H1 (cell line): ENCODE results near the gene MDC1. TPM values are rescaled to one million over a fixed set of nuclear protein-coding genes. Genes with fewer than 3 reads are reported as not detected.
A peak's percentile ranks its signal among the peaks of the same experiment; 100 is the strongest.
"Not testable (repeated sequence)": the region's sequence is repeated elsewhere in the genome, so short reads cannot be mapped to it uniquely, and the experiment has no call there.

ENCODE experiments used
- CTCF ChIA-PET: fragments of 300-600 bp; sonication (Branson Sonifier 250); formaldehyde crosslinking; loops from one replicate; lab custom pipeline; 2021; ENCODE audit not compliant: partially characterized antibody; lab: Charles Lee
- POLR2A ChIA-PET: fragments of 300-600 bp; sonication (Branson Sonifier 250); formaldehyde crosslinking; loops from one replicate; lab custom pipeline; 2021; ENCODE audit warnings: inconsistent platforms; ENCODE audit not compliant: partially characterized antibody; lab: Charles Lee
- DNase-seq, 2 experiments: peaks; one replicate each; pipeline versions ENCODE4 v3.0.0 to v3.0.0-alpha.2; 2010 to 2022; ENCODE audit warnings: low spot score in 2 of 2, low read depth in 1 of 2, mixed read lengths in 1 of 2
- FAIRE-seq: peaks from 2 replicates; lab custom pipeline; 2011; peaks lifted over from hg19 to GRCh38; lab: Jason Lieb, UNC
- H2AFZ ChIP-seq: 2 replicates; pipeline ENCODE4 v1.8.1; 2012; ENCODE audit warnings: low read length, inconsistent platforms
- H2AK5ac ChIP-seq: 2 replicates; pipeline ENCODE4 v1.6.1; 2013; ENCODE audit warnings: low read depth, low read length
- H2BK120ac ChIP-seq: replicated peaks from 2 replicates; pipeline ENCODE3; 2013; ENCODE audit warnings: low read depth, low read length, inconsistent platforms
- H2BK12ac ChIP-seq: 2 replicates; pipeline ENCODE4 v1.6.1; 2013; ENCODE audit warnings: low read depth, low read length
- H2BK15ac ChIP-seq: 2 replicates; pipeline ENCODE4 v1.6.1; 2013; ENCODE audit warnings: low read length
- H2BK20ac ChIP-seq: 2 replicates; pipeline ENCODE4 v1.6.1; 2013; ENCODE audit warnings: low read length
- H2BK5ac ChIP-seq: 2 replicates; pipeline ENCODE4 v1.6.1; 2013; ENCODE audit warnings: low read depth, low read length
- H3K14ac ChIP-seq: 2 replicates; pipeline ENCODE4 v1.6.1; 2013; ENCODE audit warnings: inconsistent platforms; ENCODE audit not compliant: insufficient read length
- H3K18ac ChIP-seq: 2 replicates; pipeline ENCODE4 v1.6.1; 2013; ENCODE audit warnings: low read length; ENCODE audit errors: extremely low read depth
- H3K23ac ChIP-seq: 2 replicates; pipeline ENCODE4 v1.6.1; 2013; ENCODE audit warnings: inconsistent platforms; ENCODE audit not compliant: insufficient read length
- H3K23me2 ChIP-seq: 2 replicates; pipeline ENCODE4 v1.6.1; 2013; ENCODE audit warnings: low read depth, low read length
- H3K27ac ChIP-seq: 2 replicates; pipeline ENCODE4 v1.6.1; 2011; ENCODE audit warnings: low read depth, low read length, inconsistent platforms
- H3K27me3 ChIP-seq, 4 experiments: replicated peaks in 1 of 4; 1 replicate in 1 of 4; 2 replicates in 3 of 4; pipeline versions ENCODE4 v1.6.1 to v1.8.1; 2011 to 2013; ENCODE audit warnings: low read length in 3 of 4, mild to moderate bottlenecking in 3 of 4, inconsistent platforms in 2 of 4, mixed read lengths in 2 of 4, moderate library complexity in 1 of 4; ENCODE audit not compliant: control insufficient read depth in 3 of 4, insufficient read depth in 3 of 4; ENCODE audit errors: extremely low read depth in 1 of 4
- H3K36me3 ChIP-seq, 4 experiments: 2 replicates each; pipeline versions ENCODE4 v1.6.1 to v1.8.1; 2011 to 2013; ENCODE audit warnings: mild to moderate bottlenecking in 4 of 4, low read length in 3 of 4, moderate library complexity in 2 of 4, control low read depth in 1 of 4, inconsistent platforms in 1 of 4; ENCODE audit not compliant: insufficient read depth in 4 of 4, control insufficient read depth in 2 of 4
- H3K4ac ChIP-seq: replicated peaks from 2 replicates; pipeline ENCODE3; 2013; ENCODE audit warnings: low read length, low read depth, mixed read lengths, inconsistent platforms; ENCODE audit not compliant: insufficient read length
- H3K4me1 ChIP-seq, 4 experiments: replicated peaks in 1 of 4; 1 replicate in 1 of 4; 2 replicates in 3 of 4; pipeline versions ENCODE4 v1.6.1 to v1.8.1; 2011 to 2013; ENCODE audit warnings: low read length in 3 of 4, inconsistent platforms in 2 of 4, mixed read lengths in 1 of 4; ENCODE audit not compliant: insufficient read depth in 4 of 4, control insufficient read depth in 3 of 4
- H3K4me2 ChIP-seq, 2 experiments: 2 replicates each; pipeline versions ENCODE4 v1.6.1 to v1.8.1; 2011 to 2013; ENCODE audit warnings: low read depth in 2 of 2, low read length in 2 of 2, control low read depth in 1 of 2, inconsistent platforms in 1 of 2, mild to moderate bottlenecking in 1 of 2; ENCODE audit not compliant: insufficient read depth in 1 of 2
- H3K4me3 ChIP-seq, 4 experiments: fragments of 200-600, 300-600 bp in 1 of 4; sonication (generic), shearing (Covaris generic), sonication (Bioruptor Twin) in 1 of 4; 2 replicates each; pipeline versions ENCODE4 v1.5.1 to v1.8.1; 2011 to 2016; ENCODE audit warnings: low read length in 4 of 4, low read depth in 3 of 4, control low read depth in 2 of 4, inconsistent platforms in 2 of 4, mild to moderate bottlenecking in 2 of 4, mixed read lengths in 1 of 4, moderate library complexity in 1 of 4; ENCODE audit not compliant: insufficient read depth in 2 of 4; ENCODE audit errors: extremely low read depth in 1 of 4
- H3K56ac ChIP-seq: replicated peaks from 2 replicates; pipeline ENCODE3; 2013; ENCODE audit warnings: low read depth, mild to moderate bottlenecking, mixed read lengths, low read length, inconsistent platforms; ENCODE audit not compliant: insufficient read length
- H3K79me1 ChIP-seq: 2 replicates; pipeline ENCODE4 v1.6.1; 2013; ENCODE audit warnings: low read depth, low read length, control low read depth
- H3K79me2 ChIP-seq, 2 experiments: 2 replicates each; pipeline versions ENCODE4 v1.6.1 to v1.8.1; 2012 to 2013; ENCODE audit warnings: low read length in 2 of 2, mild to moderate bottlenecking in 2 of 2, inconsistent platforms in 1 of 2; ENCODE audit not compliant: insufficient read depth in 2 of 2, control insufficient read depth in 1 of 2
- H3K9ac ChIP-seq, 4 experiments: replicated peaks in 1 of 4; 1 replicate in 1 of 4; 2 replicates in 3 of 4; pipeline versions ENCODE4 v1.6.1 to v1.8.1; 2011 to 2013; ENCODE audit warnings: low read depth in 3 of 4, low read length in 3 of 4, control low read depth in 2 of 4, mild to moderate bottlenecking in 2 of 4, moderate library complexity in 2 of 4, inconsistent platforms in 1 of 4; ENCODE audit errors: extremely low read depth in 1 of 4
- H3K9me3 ChIP-seq, 2 experiments: 2 replicates each; pipeline versions ENCODE4 v1.6.1 to v1.8.1; 2012 to 2013; ENCODE audit warnings: mild to moderate bottlenecking in 2 of 2, moderate library complexity in 2 of 2, control low read depth in 1 of 2, inconsistent platforms in 1 of 2, low read depth in 1 of 2, low read length in 1 of 2, mixed read lengths in 1 of 2; ENCODE audit not compliant: insufficient read depth in 2 of 2
- H4K20me1 ChIP-seq, 2 experiments: replicated peaks in 1 of 2; 2 replicates each; pipeline versions ENCODE3 to v1.8.1; 2011 to 2013; ENCODE audit warnings: inconsistent platforms in 2 of 2, low read length in 2 of 2, mild to moderate bottlenecking in 1 of 2; ENCODE audit not compliant: insufficient read depth in 2 of 2, control insufficient read depth in 1 of 2
- H4K5ac ChIP-seq: 2 replicates; pipeline ENCODE4 v1.6.1; 2013; ENCODE audit warnings: low read length, low read depth, mixed read lengths, inconsistent platforms; ENCODE audit not compliant: insufficient read length
- H4K8ac ChIP-seq: 2 replicates; pipeline ENCODE4 v1.8.0; 2013; ENCODE audit warnings: mild to moderate bottlenecking, moderate library complexity, low read length, inconsistent platforms; ENCODE audit not compliant: insufficient read depth; ENCODE audit errors: extremely low read depth
- H4K91ac ChIP-seq: replicated peaks from 2 replicates; pipeline ENCODE3; 2013; ENCODE audit warnings: low read length, mixed read lengths, inconsistent platforms; ENCODE audit not compliant: insufficient read length
- EP300 ChIP-seq, 2 experiments: IDR thresholded peaks; 1 replicate in 1 of 2; 2 replicates in 1 of 2; pipeline ENCODE4 v1.6.1; 2011 to 2012; ENCODE audit warnings: low read depth in 2 of 2, low read length in 2 of 2, mild to moderate bottlenecking in 2 of 2, borderline replicate concordance in 1 of 2, inconsistent platforms in 1 of 2, moderate library complexity in 1 of 2
- TEAD4 ChIP-seq: IDR thresholded peaks from 2 replicates; pipeline ENCODE4 v1.6.1; 2012; ENCODE audit warnings: low read depth, low read length, inconsistent platforms, mixed read lengths
- WGBS, 2 experiments: shearing (Covaris generic) in 1 of 2; methylation state at CpG; one replicate each; pipeline versions ENCODE4 v1.1.6 to v1.1.7; 2013 to 2015; ENCODE audit warnings: low lambda C conversion rate in 2 of 2, mixed read lengths in 2 of 2, inconsistent platforms in 1 of 2, low coverage in 1 of 2, missing lambda C conversion rate in 1 of 2; ENCODE audit not compliant: insufficient replicate concordance in 2 of 2, insufficient coverage in 1 of 2, insufficient read length in 1 of 2; ENCODE audit errors: extremely low coverage in 1 of 2, missing lambda C conversion rate in 1 of 2; 5-methylcytosine and 5-hydroxymethylcytosine counted together
- polyA plus RNA-seq, 7 experiments: library from polyadenylated mRNA; depleted of rRNA in 3 of 7; stranded (reverse) in 5 of 7; unstranded in 2 of 7; fragments of >200 nt in 5 of 7; fragments of 200-250 nt in 2 of 7; gene quantifications; 1 replicate in 5 of 7; 2 replicates in 1 of 7; 4 replicates in 1 of 7; pipeline versions ENCODE4 v1.2.1 to v1.2.3, GENCODE V29; 2011 to 2013; ENCODE audit warnings: missing spikeins in 2 of 7, mixed read lengths in 2 of 7
- total RNA-seq: library from RNA; stranded (reverse); fragmentation: NEBNext Ultra II Directional; extraction: Animal tissue kit (Norgen Biotek cat#: 25700); gene quantifications from 2 replicates; pipeline ENCODE4 v1.2.1, GENCODE V29; 2021

MDC1 gene
- total and polyA plus RNA-seq, 2 of the 8 experiments (the other 6 are each of a cell fraction or from before 2014, with no cell fraction given), result 29.9 to 81.1 TPM

DNA sequence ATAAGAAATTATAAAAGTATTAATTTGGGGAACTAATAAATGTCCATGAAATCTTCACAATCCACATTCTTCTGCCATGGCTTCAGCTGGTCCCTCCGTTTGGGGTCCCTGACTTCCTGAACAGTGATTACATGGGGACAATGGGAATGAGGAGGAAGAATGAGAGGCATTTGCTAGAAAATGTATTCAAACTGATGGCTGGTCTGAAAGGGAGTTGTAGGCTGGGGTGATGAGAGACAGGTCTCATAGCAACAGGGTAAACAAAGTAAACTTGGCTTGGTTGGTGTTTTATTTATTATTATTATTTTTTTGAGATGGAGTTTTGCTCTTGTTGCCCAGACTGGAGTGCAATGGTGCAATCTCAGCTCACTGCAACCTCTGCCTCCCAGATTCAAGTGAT is 48.4 kb upstream of the MDC1 start:
- H3K36me3 ChIP-seq, FAIRE-seq, H3K14ac ChIP-seq, DNase-seq, H3K79me2 ChIP-seq, H3K4me2 ChIP-seq, H3K18ac ChIP-seq, H4K91ac ChIP-seq, H3K27ac ChIP-seq, H3K23me2 ChIP-seq, H3K9me3 ChIP-seq, H3K4ac ChIP-seq, H4K5ac ChIP-seq, H2AFZ ChIP-seq, H3K79me1 ChIP-seq, H4K8ac ChIP-seq, H2BK120ac ChIP-seq, CTCF ChIA-PET, H2BK15ac ChIP-seq, POLR2A ChIA-PET, H3K56ac ChIP-seq, H4K20me1 ChIP-seq, H3K4me3 ChIP-seq, H3K27me3 ChIP-seq, H2BK20ac ChIP-seq, H3K9ac ChIP-seq, H2BK12ac ChIP-seq, H3K23ac ChIP-seq, H2BK5ac ChIP-seq, H2AK5ac ChIP-seq: not testable (repeated sequence)
- WGBS, 2 experiments, result 41% methylated on average over 1 of the region's 1 CpG; no CpG with 5 or more reads in 1 of the 2 experiments
- TF ChIP-seq EP300 (IDR thresholded peaks at IDR 0.05; ENCODE audit: borderline replicate concordance in 1 of 2, low read depth in 2 of 2, low read length in 2 of 2) (0 out of 3 replicates have a peak, but pooled peaks of 1 of the 2 experiments have one; percentile 15), TEAD4 (0 out of 2 replicates have a peak, but pooled peaks have one; percentile 21)
- H3K4me1 ChIP-seq, result peaks cover 11 to 17% (median 13%) of the 10 kb centered on the region in 4 experiments
